Activated CD4-positive, alpha-beta memory T cell treated with anti-CD3 and anti-CD28 coated beads, Interleukin-2, amount 10 ng/mL, durations not matched to agents 7 days and 5 days (primary cell): ENCODE measurements around the gene CAPZB. TPM values are rescaled to one million over a fixed set of nuclear protein-coding genes. Genes with fewer than 3 reads are reported as not detected.
A peak's percentile ranks its signal among the peaks of the same experiment; 100 is the strongest.

Experiments
- CTCF ChIA-PET: fragments of 350-600 bp; sonication (Branson Sonifier 250); formaldehyde crosslinking; loops from one replicate; lab custom pipeline; 2021; ENCODE audit warnings: antibody characterized with exemption, inconsistent platforms; lab: Charles Lee
- POLR2A ChIA-PET: fragments of 350-600 bp; sonication (Branson Sonifier 250); formaldehyde crosslinking; loops from one replicate; lab custom pipeline; 2021; ENCODE audit warnings: antibody characterized with exemption; lab: Charles Lee
- DNase-seq: peaks from one replicate; pipeline ENCODE4 v3.0.0-alpha.2; 2020
- H3K27ac Mint-ChIP-seq: one replicate; pipeline ENCODE4 v1.8.0; 2021; ENCODE audit warnings: mild to moderate bottlenecking, mixed read lengths
- H3K27me3 Mint-ChIP-seq: one replicate; pipeline ENCODE4 v1.8.0; 2021; ENCODE audit warnings: mixed read lengths
- H3K36me3 Mint-ChIP-seq: one replicate; pipeline ENCODE4 v1.8.0; 2021; ENCODE audit warnings: low read depth, mixed read lengths
- H3K4me1 Mint-ChIP-seq: one replicate; pipeline ENCODE4 v1.8.0; 2021; ENCODE audit warnings: mixed read lengths
- H3K4me3 Mint-ChIP-seq: one replicate; pipeline ENCODE4 v1.8.0; 2021; ENCODE audit warnings: mild to moderate bottlenecking, mixed read lengths
- H3K9me3 Mint-ChIP-seq: one replicate; pipeline ENCODE4 v1.8.0; 2021; ENCODE audit warnings: mixed read lengths
- total RNA-seq, 2 experiments: library from RNA; stranded (reverse); gene quantifications; one replicate each; pipeline ENCODE4 v1.2.3, GENCODE V29; 2021

CAPZB gene
- total RNA-seq, 2 experiments from 2014 or later: 537 to 565 TPM

- Mint-ChIP-seq H3K9me3 (no peaks in the 10 kb centered on the region), H3K36me3 (peaks cover 55% of the 10 kb centered on the region), H3K4me3 (no peak overlapping the region), H3K27ac (peak overlapping the region; percentile 69), H3K27me3 (no peaks in the 10 kb centered on the region), H3K4me1 (peaks cover 92% of the 10 kb centered on the region)
- ChIA-PET POLR2A (interaction anchor here (1.4 to 7.5 kb wide), 4 partner anchors 11 to 74 kb away, joined by 4 to 96 read pairs (median 9); partner anchors contain the start of gene CAPZB), CTCF (interaction anchor here (0.5 to 2.3 kb wide), 6 partner anchors 13 to 186 kb away, joined by 3 to 9 read pairs (median 3); partner anchors contain the start of gene CAPZB)
- no peak for DNase-seq
These were observed 20.2 kb downstream of the CAPZB start for GRCh38 chr1:19465123-19465522.

GRCh38 chr1:19464696-19465095 lies 20.6 kb downstream of the CAPZB start:
- no peak overlapping the region for H3K4me3 Mint-ChIP-seq
- no peaks in the 10 kb centered on the region for H3K27me3 Mint-ChIP-seq
- ChIA-PET CTCF (interaction anchor here (0.5 to 2.3 kb wide), 4 partner anchors 8 to 40 kb away, joined by 3 to 9 read pairs (median 3); partner anchors contain the start of gene CAPZB), POLR2A (interaction anchor here (1.4 to 7.5 kb wide), 7 partner anchors 8 to 132 kb away, joined by 4 to 96 read pairs (median 8); partner anchors contain the start of gene CAPZB)
- H3K9me3 Mint-ChIP-seq: no peaks in the 10 kb centered on the region
- H3K27ac Mint-ChIP-seq: peak overlapping the region; percentile 69
- H3K4me1 Mint-ChIP-seq: peaks cover 92% of the 10 kb centered on the region
- no peak for DNase-seq
- peaks cover 59% of the 10 kb centered on the region for H3K36me3 Mint-ChIP-seq

GRCh38 chr1:19463504-19463803 lies 21.9 kb downstream of the CAPZB start:
- DNase-seq: no peak
- Mint-ChIP-seq H3K27ac (peak overlapping the region; percentile 83), H3K4me1 (peaks cover 92% of the 10 kb centered on the region), H3K9me3 (no peaks in the 10 kb centered on the region), H3K4me3 (peak overlapping the region; percentile 67), H3K36me3 (peaks cover 60% of the 10 kb centered on the region), H3K27me3 (no peaks in the 10 kb centered on the region)
- ChIA-PET CTCF (interaction anchor here (0.6 to 2.1 kb wide), 9 partner anchors 9 to 190 kb away, joined by 3 to 9 read pairs (median 3); a partner anchor contains a TSS), POLR2A (interaction anchor here (0.7 to 7.5 kb wide), 9 partner anchors 9 to 142 kb away, joined by 3 to 96 read pairs (median 6); partner anchors contain the start of gene CAPZB)

- H3K27ac Mint-ChIP-seq: peak overlapping the region; percentile 83
- peak; percentile 85 for DNase-seq
- no peaks in the 10 kb centered on the region for H3K27me3 Mint-ChIP-seq
- ChIA-PET CTCF (interaction anchor here (0.6 to 2.1 kb wide), 8 partner anchors 10 to 191 kb away, joined by 3 to 9 read pairs (median 3); a partner anchor contains a TSS), POLR2A (interaction anchor here (0.7 to 7.5 kb wide), 9 partner anchors 9 to 143 kb away, joined by 3 to 96 read pairs (median 6); partner anchors contain the start of gene CAPZB)
- H3K9me3 Mint-ChIP-seq: no peaks in the 10 kb centered on the region
- peaks cover 87% of the 10 kb centered on the region for H3K4me1 Mint-ChIP-seq
- peak overlapping the region; percentile 67 for H3K4me3 Mint-ChIP-seq
- H3K36me3 Mint-ChIP-seq: peaks cover 56% of the 10 kb centered on the region
These were observed 22.4 kb downstream of the CAPZB start for GRCh38 chr1:19462781-19463503.

- Mint-ChIP-seq H3K36me3 (peaks cover 60% of the 10 kb centered on the region), H3K4me1 (peaks cover 85% of the 10 kb centered on the region), H3K9me3 (no peaks in the 10 kb centered on the region), H3K27me3 (no peaks in the 10 kb centered on the region), H3K4me3 (no peak overlapping the region), H3K27ac (no peak overlapping the region)
- POLR2A ChIA-PET: interaction anchor here (0.8 to 2.2 kb wide), 5 partner anchors 14 to 136 kb away, joined by 3 to 11 read pairs (median 4); partner anchors contain the start of gene CAPZB
- no peak for DNase-seq
- CTCF ChIA-PET: interaction anchor here (0.6 to 1.5 kb wide), 3 partner anchors 70 to 260 kb away, joined by 3 read pairs; no protein-coding TSS in a partner anchor
These were observed 24.2 kb downstream of the CAPZB start for GRCh38 chr1:19461220-19461554.

- H3K4me3 Mint-ChIP-seq: no peak overlapping the region
- CTCF ChIA-PET: interaction anchor here (1.1 to 1.5 kb wide), 2 partner anchors 70 to 121 kb away, joined by 3 read pairs; no protein-coding TSS in a partner anchor
- POLR2A ChIA-PET: interaction anchor here (0.8 to 2.2 kb wide), 5 partner anchors 13 to 136 kb away, joined by 3 to 11 read pairs (median 4); partner anchors contain the start of gene CAPZB
- peaks cover 85% of the 10 kb centered on the region for H3K4me1 Mint-ChIP-seq
- no peaks in the 10 kb centered on the region for H3K27me3 Mint-ChIP-seq
- H3K9me3 Mint-ChIP-seq: no peaks in the 10 kb centered on the region
- peak overlapping the region; percentile 59 for H3K27ac Mint-ChIP-seq
- DNase-seq: no peak
- peaks cover 60% of the 10 kb centered on the region for H3K36me3 Mint-ChIP-seq
These were observed 24.7 kb downstream of the CAPZB start for GRCh38 chr1:19460535-19461219.

GRCh38 chr1:19458815-19459417 lies 26.4 kb downstream of the CAPZB start:
- Mint-ChIP-seq H3K27ac (no peak overlapping the region), H3K27me3 (no peaks in the 10 kb centered on the region), H3K36me3 (peaks cover 42% of the 10 kb centered on the region), H3K9me3 (no peaks in the 10 kb centered on the region), H3K4me3 (no peak overlapping the region), H3K4me1 (peaks cover 84% of the 10 kb centered on the region)
- CTCF ChIA-PET: interaction anchor here (1.2 kb wide), 1 partner anchor 123 kb away, joined by 6 read pairs; no protein-coding TSS in a partner anchor
- POLR2A ChIA-PET: no interaction called here
- DNase-seq: no peak

- POLR2A ChIA-PET: interaction anchor here (0.8 kb wide), 1 partner anchor 20 kb away, joined by 3 read pairs; no protein-coding TSS in a partner anchor
- H3K36me3 Mint-ChIP-seq: peaks cover 35% of the 10 kb centered on the region
These were observed 27.7 kb downstream of the CAPZB start for GRCh38 chr1:19457607-19458006.

GRCh38 chr1:19456968-19457441 lies 28.3 kb downstream of the CAPZB start:
- Mint-ChIP-seq H3K4me3 (no peak overlapping the region), H3K4me1 (peaks cover 75% of the 10 kb centered on the region), H3K9me3 (no peaks in the 10 kb centered on the region), H3K27me3 (no peaks in the 10 kb centered on the region), H3K36me3 (peaks cover 35% of the 10 kb centered on the region), H3K27ac (no peak overlapping the region)
- CTCF ChIA-PET: no interaction called here
- DNase-seq: no peak
- POLR2A ChIA-PET: no interaction called here

More at GRCh38 chr1:19457607-19458006, 27.7 kb downstream of the CAPZB start:
- no peaks in the 10 kb centered on the region for H3K27me3 Mint-ChIP-seq
- DNase-seq: no peak
- no peak overlapping the region for H3K4me3 Mint-ChIP-seq
- no peaks in the 10 kb centered on the region for H3K9me3 Mint-ChIP-seq
- CTCF ChIA-PET: interaction anchor here (1.2 kb wide), 1 partner anchor 125 kb away, joined by 6 read pairs; no protein-coding TSS in a partner anchor
- H3K4me1 Mint-ChIP-seq: peaks cover 77% of the 10 kb centered on the region
- H3K27ac Mint-ChIP-seq: no peak overlapping the region

- peaks cover 67% of the 10 kb centered on the region for H3K4me1 Mint-ChIP-seq
- H3K4me3 Mint-ChIP-seq: no peak overlapping the region
- ChIA-PET CTCF (no interaction called here), POLR2A (interaction anchor here (1.4 to 2.3 kb wide), 2 partner anchors 30 to 32 kb away, joined by 4 to 6 read pairs; partner anchors contain the start of gene CAPZB)
- DNase-seq: no peak
- no peak overlapping the region for H3K27ac Mint-ChIP-seq
- no peaks in the 10 kb centered on the region for H3K27me3 Mint-ChIP-seq
- H3K36me3 Mint-ChIP-seq: peaks cover 33% of the 10 kb centered on the region
- no peaks in the 10 kb centered on the region for H3K9me3 Mint-ChIP-seq
These were observed 30.0 kb downstream of the CAPZB start for GRCh38 chr1:19455353-19455752.

- no peaks in the 10 kb centered on the region for H3K9me3 Mint-ChIP-seq
- peaks cover 33% of the 10 kb centered on the region for H3K36me3 Mint-ChIP-seq
- no peak overlapping the region for H3K4me3 Mint-ChIP-seq
- CTCF ChIA-PET: no interaction called here
- POLR2A ChIA-PET: interaction anchor here (1.4 to 2.3 kb wide), 3 partner anchors 9 to 33 kb away, joined by 4 to 11 read pairs (median 6); partner anchors contain the start of gene CAPZB
- H3K27me3 Mint-ChIP-seq: no peaks in the 10 kb centered on the region
- H3K4me1 Mint-ChIP-seq: peaks cover 66% of the 10 kb centered on the region
- peak overlapping the region; percentile 41 for H3K27ac Mint-ChIP-seq
- no peak for DNase-seq
These were observed 30.8 kb downstream of the CAPZB start for GRCh38 chr1:19454265-19455146.
